HG03175 (cell line): ENCODE measurements around the gene EEA1.

ENCODE experiments used
- ATAC-seq: cut with Tn5 transposase; IDR thresholded peaks from one replicate; pipeline ENCODE4 v1.9.1; 2021; ENCODE audit warnings: mild to moderate bottlenecking, moderate library complexity; ENCODE audit not compliant: unreplicated experiment

The EEA1 gene

DNA sequence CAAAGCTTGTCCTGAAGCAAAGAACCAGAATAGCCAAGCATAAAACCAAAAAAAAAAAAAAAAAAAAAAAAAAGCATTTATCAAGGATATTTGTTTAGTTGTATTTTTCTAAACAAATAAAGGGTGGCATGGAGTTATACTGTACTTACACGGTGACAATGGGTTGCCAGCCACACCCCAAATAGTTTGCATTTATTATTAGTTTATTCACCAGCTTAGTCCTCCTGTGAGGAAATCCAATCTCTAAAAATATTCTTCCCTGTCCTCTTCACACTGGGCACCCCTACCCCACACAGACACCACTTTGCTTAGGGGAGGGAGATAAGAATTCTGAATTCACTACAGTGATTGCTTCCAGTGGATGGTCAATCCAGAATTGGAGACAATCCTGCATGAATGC is 207.4 kb downstream of the EEA1 start:
- ATAC-seq: no peak

GRCh38 chr12:92721130-92721529 is 208.0 kb downstream of the EEA1 start:
- ATAC-seq: no peak
